HepG2 (cell line): ENCODE results near the gene BABAM2.

ENCODE experiments used
- ARNTL ChIP-seq: sonication (generic); formaldehyde crosslinking; IDR thresholded peaks from 2 replicates; pipeline ENCODE4 v1.4.0; 2020; ENCODE audit warnings: mild to moderate bottlenecking, missing genetic modification reagents
- ATF3 ChIP-seq: sonication (generic); formaldehyde crosslinking; IDR thresholded peaks from 2 replicates; pipeline ENCODE4 v1.4.0; 2020; ENCODE audit warnings: missing genetic modification reagents
- HNRNPK ChIP-seq: fragments of 200-400 bp; formaldehyde crosslinking; IDR thresholded peaks from 2 replicates; pipeline ENCODE4 v1.6.1; 2018; ENCODE audit warnings: low read length, low read depth, moderate library complexity, mild to moderate bottlenecking; ENCODE audit not compliant: poor library complexity, severe bottlenecking
- POLR2A ChIP-seq, 2 experiments: IDR thresholded peaks; 2 replicates each; pipeline ENCODE4 v1.6.1; 2011; ENCODE audit warnings: low read depth in 2 of 2, low read length in 2 of 2, mild to moderate bottlenecking in 1 of 2, moderate library complexity in 1 of 2; ENCODE audit not compliant: insufficient read depth in 1 of 2
- SP4 ChIP-seq: sonication (generic); formaldehyde crosslinking; IDR thresholded peaks from 2 replicates; pipeline ENCODE4 v1.8.1; 2023; ENCODE audit warnings: mild to moderate bottlenecking, missing genetic modification reagents
- TMF1 ChIP-seq: sonication (generic); formaldehyde crosslinking; IDR thresholded peaks from 2 replicates; pipeline ENCODE4 v1.8.1; 2022; ENCODE audit warnings: low read depth, missing genetic modification reagents
- ZNF562 ChIP-seq: sonication (generic); formaldehyde crosslinking; IDR thresholded peaks from 2 replicates; pipeline ENCODE4 v1.8.0; 2022; ENCODE audit warnings: missing genetic modification reagents, borderline replicate concordance
- ZXDC ChIP-seq: sonication (generic); formaldehyde crosslinking; IDR thresholded peaks from 2 replicates; pipeline ENCODE4 v1.5.0; 2020; ENCODE audit warnings: mild to moderate bottlenecking, missing genetic modification reagents
- TF ChIP-seq, protein P1 (sequence below): sonication (generic); formaldehyde crosslinking; IDR thresholded peaks from 2 replicates; pipeline ENCODE4 v1.4.0; 2020; ENCODE audit warnings: missing genetic modification reagents

DNA sequence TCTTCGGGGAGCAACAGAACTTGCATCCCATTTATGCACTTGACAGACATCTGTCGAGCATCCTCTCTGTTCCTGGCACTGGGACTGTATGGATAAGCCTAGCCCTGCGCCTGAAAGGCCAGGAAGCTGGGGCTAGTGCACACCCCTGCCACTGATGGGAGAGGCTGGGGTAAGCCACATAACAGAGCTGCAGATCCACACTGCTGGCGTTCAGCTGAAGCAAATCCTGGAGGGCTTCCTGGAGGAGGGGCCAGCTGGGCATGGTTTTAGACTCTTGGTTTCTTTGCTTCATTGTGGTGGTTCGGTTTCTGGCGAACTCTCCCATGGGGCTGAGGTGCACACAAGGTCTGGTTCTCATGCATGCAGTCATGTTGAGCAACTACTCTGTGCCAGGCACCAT, 456.7 kb downstream of the BABAM2 start:
- TF ChIP-seq ZXDC (CRISPR knock-in tag) (no peak), ZNF562 (no peak), POLR2A (IDR thresholded peaks at IDR 0.05; ENCODE audit: insufficient read depth in 1 of 2, low read depth in 2 of 2, low read length in 2 of 2) (no peak), ATF3 (no peak), ARNTL (no peak), TMF1 (CRISPR knock-in tag) (no peak), SP4 (CRISPR knock-in tag) (no peak), HNRNPK (no peak)
- TF ChIP-seq, protein P1, sequence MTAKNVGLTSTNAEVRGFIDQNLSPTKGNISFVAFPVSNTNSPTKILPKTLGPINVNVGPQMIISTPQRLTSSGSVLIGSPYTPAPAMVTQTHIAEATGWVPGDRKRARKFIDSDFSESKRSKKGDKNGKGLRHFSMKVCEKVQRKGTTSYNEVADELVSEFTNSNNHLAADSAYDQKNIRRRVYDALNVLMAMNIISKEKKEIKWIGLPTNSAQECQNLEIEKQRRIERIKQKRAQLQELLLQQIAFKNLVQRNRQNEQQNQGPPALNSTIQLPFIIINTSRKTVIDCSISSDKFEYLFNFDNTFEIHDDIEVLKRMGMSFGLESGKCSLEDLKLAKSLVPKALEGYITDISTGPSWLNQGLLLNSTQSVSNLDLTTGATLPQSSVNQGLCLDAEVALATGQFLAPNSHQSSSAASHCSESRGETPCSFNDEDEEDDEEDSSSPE (CRISPR knock-in tag), result no peak
